MCF 10A (cell line): Measurements from ENCODE around the gene TMEM170B. TPM values are rescaled to one million over a fixed set of nuclear protein-coding genes. Genes with fewer than 3 reads are reported as not detected.

Experiments
- BruUV-seq: library from RNA; stranded (reverse); fragments of 400-500 nt; replicated peaks from 2 replicates; lab custom pipeline; 2021; lab: Mats Ljungman, UMichigan
- CTCF ChIA-PET: fragments of 300-600 bp; sonication (Branson Sonifier 250); formaldehyde crosslinking; extraction: SDS; loops from one replicate; lab custom pipeline; 2021; ENCODE audit warnings: antibody characterized with exemption, inconsistent platforms; lab: Yijun Ruan, JAX
- POLR2A ChIA-PET: fragments of 300-600, 350-650 bp; sonication (Branson Sonifier 250); formaldehyde crosslinking; extraction: SDS; loops from one replicate; lab custom pipeline; 2020; ENCODE audit warnings: antibody characterized with exemption, inconsistent platforms; lab: Yijun Ruan, JAX
- DNase-seq: peaks from one replicate; pipeline ENCODE4 v3.0.0-alpha.2; 2018; ENCODE audit not compliant: unreplicated experiment
- H3K27ac Mint-ChIP-seq: one replicate; pipeline ENCODE4 v1.8.0; 2022; ENCODE audit warnings: mild to moderate bottlenecking, low read depth, mixed read lengths; ENCODE audit not compliant: unreplicated experiment
- H3K27me3 Mint-ChIP-seq: one replicate; pipeline ENCODE4 v1.8.0; 2022; ENCODE audit warnings: mixed read lengths; ENCODE audit not compliant: insufficient read depth, unreplicated experiment
- H3K36me3 Mint-ChIP-seq: one replicate; pipeline ENCODE4 v1.8.0; 2022; ENCODE audit warnings: mild to moderate bottlenecking, moderate library complexity, mixed read lengths; ENCODE audit not compliant: insufficient read depth, unreplicated experiment
- H3K4me1 Mint-ChIP-seq: one replicate; pipeline ENCODE4 v1.8.0; 2022; ENCODE audit warnings: mixed read lengths; ENCODE audit not compliant: insufficient read depth, unreplicated experiment
- H3K4me3 Mint-ChIP-seq: one replicate; pipeline ENCODE4 v1.8.0; 2022; ENCODE audit warnings: mild to moderate bottlenecking, moderate library complexity, mixed read lengths; ENCODE audit not compliant: unreplicated experiment
- H3K9me3 Mint-ChIP-seq: one replicate; pipeline ENCODE4 v1.8.0; 2022; ENCODE audit warnings: mixed read lengths; ENCODE audit not compliant: unreplicated experiment
- intact Hi-C: fragments of 100-400 bp; cut with micrococcal nuclease; formaldehyde crosslinking; loops from 2 replicates; pipeline ENCODE4 v1.14.1; 2022
- total RNA-seq: library from RNA; stranded (reverse); gene quantifications from 2 replicates; pipeline ENCODE4 v1.2.3, GENCODE V29; 2022
- TF ChIP-seq, protein P1 (sequence below): fragments of 200-600 bp; IDR thresholded peaks from one replicate; pipeline ENCODE4 v1.8.0; 2022; ENCODE audit warnings: antibody characterized with exemption, mild to moderate bottlenecking; ENCODE audit not compliant: unreplicated experiment

The TMEM170B gene
- total RNA-seq, 1 experiment from 2014 or later = 0.70 TPM

DNA sequence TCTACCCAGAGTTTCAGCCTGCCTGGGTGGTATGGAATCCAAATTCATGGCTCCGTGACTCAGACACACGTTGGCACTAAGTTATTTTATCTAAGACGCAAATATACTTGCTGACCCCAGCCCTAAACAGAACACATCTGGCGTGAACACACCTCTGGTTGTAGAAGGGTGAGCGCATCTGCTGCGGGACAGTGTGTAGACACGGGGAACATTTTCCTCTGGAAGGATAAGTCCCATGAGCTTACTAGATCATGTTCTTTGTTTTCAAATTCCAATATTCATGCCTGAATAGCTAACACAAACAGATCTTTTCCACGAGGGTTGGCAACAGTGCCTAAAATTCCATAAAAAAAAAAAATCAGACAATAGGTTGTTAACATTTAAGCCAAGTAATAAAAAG, 87.8 kb downstream of the TMEM170B start:
- TF ChIP-seq, protein P1, sequence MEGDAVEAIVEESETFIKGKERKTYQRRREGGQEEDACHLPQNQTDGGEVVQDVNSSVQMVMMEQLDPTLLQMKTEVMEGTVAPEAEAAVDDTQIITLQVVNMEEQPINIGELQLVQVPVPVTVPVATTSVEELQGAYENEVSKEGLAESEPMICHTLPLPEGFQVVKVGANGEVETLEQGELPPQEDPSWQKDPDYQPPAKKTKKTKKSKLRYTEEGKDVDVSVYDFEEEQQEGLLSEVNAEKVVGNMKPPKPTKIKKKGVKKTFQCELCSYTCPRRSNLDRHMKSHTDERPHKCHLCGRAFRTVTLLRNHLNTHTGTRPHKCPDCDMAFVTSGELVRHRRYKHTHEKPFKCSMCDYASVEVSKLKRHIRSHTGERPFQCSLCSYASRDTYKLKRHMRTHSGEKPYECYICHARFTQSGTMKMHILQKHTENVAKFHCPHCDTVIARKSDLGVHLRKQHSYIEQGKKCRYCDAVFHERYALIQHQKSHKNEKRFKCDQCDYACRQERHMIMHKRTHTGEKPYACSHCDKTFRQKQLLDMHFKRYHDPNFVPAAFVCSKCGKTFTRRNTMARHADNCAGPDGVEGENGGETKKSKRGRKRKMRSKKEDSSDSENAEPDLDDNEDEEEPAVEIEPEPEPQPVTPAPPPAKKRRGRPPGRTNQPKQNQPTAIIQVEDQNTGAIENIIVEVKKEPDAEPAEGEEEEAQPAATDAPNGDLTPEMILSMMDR = no peak
- Mint-ChIP-seq H3K27ac (no peak overlapping the region), H3K4me3 (no peak overlapping the region), H3K36me3 (no peaks in the 10 kb centered on the region), H3K9me3 (no peaks in the 10 kb centered on the region), H3K27me3 (no peaks in the 10 kb centered on the region), H3K4me1 (no peaks in the 10 kb centered on the region)
- POLR2A ChIA-PET = interaction anchor here (0.6 to 0.7 kb wide), 2 partner anchors 250 to 437 kb away, joined by 4 read pairs; no protein-coding TSS in a partner anchor
- intact Hi-C loops = no loop called here
- CTCF ChIA-PET = interaction anchor here (0.6 to 0.7 kb wide), 2 partner anchors 345 to 665 kb away, joined by 3 to 4 read pairs; partner anchors contain the start of gene EDN1
- DNase-seq = no peak
- no TSS peak for BruUV-seq

DNA sequence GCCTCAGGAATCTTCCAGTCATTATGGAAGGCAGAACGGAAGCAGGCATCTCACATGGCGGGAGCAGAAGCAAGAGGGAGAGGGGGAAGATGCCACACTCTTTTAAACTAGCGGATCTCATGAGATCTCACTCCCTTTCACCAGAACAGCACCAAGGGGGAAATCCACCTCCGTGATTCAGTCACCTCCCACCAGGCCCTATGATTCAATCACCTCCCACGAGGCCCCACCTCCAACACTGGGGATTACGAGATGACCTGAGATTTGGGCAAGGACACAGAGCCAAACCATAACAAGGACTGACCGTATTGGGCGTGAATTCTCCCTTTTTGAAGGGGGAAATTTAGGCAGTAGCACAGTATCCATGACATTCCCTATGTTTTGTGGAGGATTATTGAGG, 88.8 kb downstream of the TMEM170B start:
- ChIA-PET CTCF (no interaction called here), POLR2A (no interaction called here)
- no peak for DNase-seq
- Mint-ChIP-seq H3K27me3 (no peaks in the 10 kb centered on the region), H3K4me3 (no peak overlapping the region), H3K36me3 (no peaks in the 10 kb centered on the region), H3K27ac (no peak overlapping the region), H3K4me1 (no peaks in the 10 kb centered on the region), H3K9me3 (no peaks in the 10 kb centered on the region)
- no TSS peak for BruUV-seq
- intact Hi-C loops = no loop called here
- TF ChIP-seq, protein P1 = no peak

DNA sequence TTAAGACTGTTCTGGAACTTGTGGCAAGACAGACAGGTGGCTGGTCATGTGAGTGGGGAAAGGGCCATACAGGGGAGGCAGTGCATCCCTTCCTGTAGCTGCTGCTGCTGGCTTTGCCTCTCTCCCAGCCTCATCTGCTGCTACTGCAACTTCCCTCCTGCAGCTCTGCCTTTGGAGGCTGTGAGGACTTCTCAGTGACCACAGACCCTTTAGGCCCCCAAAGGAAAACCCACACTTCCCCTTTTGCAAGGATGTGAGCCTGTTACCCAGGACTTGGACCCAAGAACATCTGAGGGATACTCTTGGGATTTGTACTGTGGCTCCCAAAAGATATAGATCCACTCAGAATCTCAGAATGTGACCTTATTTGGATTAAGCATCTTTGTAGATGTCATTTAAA, 91.0 kb downstream of the TMEM170B start:
- DNase-seq = no peak
- no TSS peak for BruUV-seq
- POLR2A ChIA-PET = no interaction called here

DNA sequence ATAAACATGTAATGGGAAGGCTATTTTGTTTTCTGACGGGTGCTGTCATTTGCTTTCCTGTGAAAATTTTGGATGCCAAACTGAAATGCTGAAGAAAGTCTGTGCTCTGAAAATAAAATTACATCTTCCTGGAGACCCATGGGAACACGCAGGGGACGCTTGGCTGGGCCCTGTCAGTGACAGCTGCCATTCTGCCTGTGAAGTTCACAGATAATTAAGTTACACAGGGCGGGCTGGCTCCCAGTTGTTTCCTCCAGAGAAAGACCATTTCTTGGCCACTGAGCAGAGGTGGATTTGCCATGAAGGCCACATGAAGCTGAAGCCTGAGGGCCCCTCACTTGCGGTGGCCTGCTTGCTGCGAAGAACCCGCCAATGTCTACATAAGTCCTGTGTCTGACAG, 93.5 kb downstream of the TMEM170B start:
- no TSS peak for BruUV-seq
- no peak for DNase-seq
- ChIA-PET CTCF (interaction anchor here (0.7 kb wide), 1 partner anchor 46 kb away, joined by 3 read pairs; no protein-coding TSS in a partner anchor), POLR2A (no interaction called here)
- Mint-ChIP-seq H3K27ac (no peak overlapping the region), H3K4me1 (no peaks in the 10 kb centered on the region), H3K9me3 (no peaks in the 10 kb centered on the region), H3K27me3 (no peaks in the 10 kb centered on the region), H3K4me3 (no peak overlapping the region), H3K36me3 (no peaks in the 10 kb centered on the region)
- intact Hi-C loops = no loop called here
- TF ChIP-seq, protein P1 = no peak

More for the DNA sequence above, 91.0 kb downstream of the TMEM170B start:
- CTCF ChIA-PET = interaction anchor here (0.8 kb wide), 1 partner anchor 969 kb away, joined by 5 read pairs; no protein-coding TSS in a partner anchor
- TF ChIP-seq, protein P1 = no peak
- intact Hi-C loops = no loop called here
- Mint-ChIP-seq H3K27me3 (no peaks in the 10 kb centered on the region), H3K27ac (no peak overlapping the region), H3K4me3 (no peak overlapping the region), H3K36me3 (no peaks in the 10 kb centered on the region), H3K9me3 (no peaks in the 10 kb centered on the region), H3K4me1 (no peaks in the 10 kb centered on the region)
